T-helper 1 cell (primary cell): Measurements from ENCODE around the gene MDM1.

Experiments used
- DNase-seq, 5 donors: peaks; one replicate each; pipeline ENCODE4 v3.0.0-alpha.2; 2012 to 2020
- total RNA-seq, 4 donors: gene quantifications; one replicate each; lab custom pipeline; 2026; lab: John Stamatoyannopoulos, UW

MDM1 gene
- total RNA-seq: 18.4 to 32.1 (median 25.5) reads per million in 4 donors

GRCh38 chr12:68331869-68332727 lies at the start of gene MDM1:
Gene MDM1 (minus strand): TSS chr12:68332362. CDS start chr12:68332245, 117 bp downstream.
- peak; percentile 93 to 98 (median 93) for DNase-seq

DNA sequence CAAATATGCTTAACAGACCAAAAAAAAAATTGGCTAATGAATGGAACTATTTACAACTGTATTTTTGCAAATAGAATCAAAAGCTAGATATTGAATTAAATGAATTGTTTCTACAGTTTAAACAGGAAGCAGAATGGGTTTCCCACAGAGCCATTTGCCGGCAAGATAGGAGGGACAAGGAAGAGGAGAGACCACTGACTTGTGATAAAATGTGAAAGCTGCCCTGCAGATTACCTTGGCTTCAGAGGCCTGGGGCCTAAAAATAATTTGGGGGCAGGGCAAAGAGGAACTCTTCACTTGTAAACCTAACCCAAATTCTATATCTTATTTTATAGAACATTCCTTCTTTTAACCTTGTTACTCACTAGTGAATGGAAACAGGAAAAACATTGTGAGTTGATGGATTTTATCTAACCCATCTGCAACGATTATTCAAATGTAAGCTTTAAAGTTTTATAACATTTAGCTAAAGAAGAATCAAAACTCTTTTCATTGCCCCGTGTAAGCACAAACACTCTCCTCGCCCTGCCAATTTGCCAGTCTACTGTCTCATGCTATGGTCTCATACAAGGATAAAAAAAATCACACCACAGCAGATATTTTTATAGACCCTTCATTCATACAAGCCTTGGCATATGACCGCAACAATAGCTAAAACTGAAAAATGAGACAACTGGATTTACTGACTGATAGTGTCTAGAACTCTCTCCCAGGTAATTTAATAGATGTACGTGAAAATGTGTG lies 49.5 kb upstream of the MDM1 start:
- no peak for DNase-seq

GRCh38 chr12:68378872-68379606 lies 46.9 kb upstream of the MDM1 start:
- DNase-seq: no peak

GRCh38 chr12:68377881-68378280 lies 45.7 kb upstream of the MDM1 start:
- no peak for DNase-seq

GRCh38 chr12:68376901-68377300 lies 44.7 kb upstream of the MDM1 start:
- DNase-seq: no peak

GRCh38 chr12:68375756-68376695 lies 43.9 kb upstream of the MDM1 start:
- no peak for DNase-seq

DNA sequence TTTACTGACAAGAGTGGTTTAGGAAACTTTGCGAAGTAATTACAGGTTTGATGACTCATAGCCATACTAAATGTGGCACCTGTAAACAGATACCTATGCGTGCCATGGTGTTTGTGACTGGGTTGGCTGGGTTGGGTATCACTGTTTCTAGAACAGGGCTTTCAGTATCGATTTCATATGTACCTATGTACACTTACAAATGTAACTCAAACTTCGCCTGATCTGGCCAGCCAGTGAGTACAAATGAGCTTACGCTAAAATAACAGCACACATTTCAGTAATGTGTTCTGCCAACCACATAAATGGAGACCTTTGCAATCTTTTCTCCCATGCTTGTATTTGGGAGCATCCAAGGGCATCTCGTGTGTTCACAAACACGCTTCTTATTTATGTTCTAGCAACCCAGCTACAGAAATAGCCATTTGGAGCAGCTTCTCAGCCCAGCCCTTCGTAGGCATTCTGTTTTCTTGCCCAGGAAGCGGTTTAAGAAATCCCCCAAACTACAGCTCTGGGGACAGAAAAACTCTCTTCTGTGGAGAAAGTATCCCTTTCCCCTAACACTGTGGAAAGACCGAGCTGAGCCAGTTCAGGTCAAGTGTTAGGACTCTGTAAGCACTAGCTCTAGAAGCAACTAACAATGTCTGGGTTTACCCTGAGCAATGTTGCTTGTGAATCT lies 42.3 kb upstream of the MDM1 start:
- DNase-seq: peak in 4 of 5 donors; percentile 20 to 96 (median 27)

DNA sequence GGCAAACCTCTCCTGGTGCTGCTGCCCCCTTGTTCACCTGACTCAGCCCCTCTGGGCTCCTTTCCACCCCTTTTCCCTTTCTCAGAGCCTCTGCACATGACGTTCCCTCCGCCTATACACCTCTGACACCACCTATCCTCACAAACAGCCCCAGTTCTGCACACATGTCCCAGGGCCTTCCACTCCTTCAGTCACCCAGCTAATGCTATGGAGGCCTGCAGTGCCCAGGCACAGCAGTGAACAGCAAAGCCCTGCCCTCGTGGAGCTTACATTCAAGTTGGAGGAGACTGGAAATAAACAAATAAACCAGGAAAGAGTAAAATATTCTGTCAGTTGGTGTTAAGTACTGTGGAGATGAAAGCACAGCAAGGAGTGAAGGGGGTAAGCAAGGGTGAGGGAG lies 38.5 kb upstream of the MDM1 start:
- no peak for DNase-seq

- DNase-seq: no peak
Observed at GRCh38 chr12:68370006-68370590, 37.9 kb upstream of the MDM1 start.

DNA sequence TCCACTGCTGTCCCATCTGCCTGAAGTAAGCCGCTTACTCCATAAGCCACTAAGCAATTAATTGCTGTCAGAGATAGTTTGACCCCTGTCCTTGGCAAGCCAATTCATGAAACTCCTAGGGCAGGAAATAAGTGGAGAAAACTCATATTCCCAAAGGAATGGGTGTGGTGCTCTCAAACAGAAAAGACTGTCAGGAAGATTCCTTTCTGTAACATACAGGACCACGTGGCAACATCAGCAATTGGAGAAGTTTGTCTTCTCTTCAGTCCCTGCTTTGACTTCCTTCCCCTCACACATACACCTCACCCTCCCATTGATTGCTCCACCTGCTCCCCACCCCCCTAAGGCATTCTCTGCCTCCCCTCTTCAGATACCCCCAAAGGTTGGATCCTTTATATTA lies 36.2 kb upstream of the MDM1 start:
- no peak for DNase-seq

GRCh38 chr12:68367903-68368302 lies 35.7 kb upstream of the MDM1 start:
- peak in 1 of 5 donors; percentile 42 for DNase-seq

- peak in 1 of 5 donors; percentile 51 for DNase-seq
Observed at GRCh38 chr12:68367116-68367515, 35.0 kb upstream of the MDM1 start.

DNA sequence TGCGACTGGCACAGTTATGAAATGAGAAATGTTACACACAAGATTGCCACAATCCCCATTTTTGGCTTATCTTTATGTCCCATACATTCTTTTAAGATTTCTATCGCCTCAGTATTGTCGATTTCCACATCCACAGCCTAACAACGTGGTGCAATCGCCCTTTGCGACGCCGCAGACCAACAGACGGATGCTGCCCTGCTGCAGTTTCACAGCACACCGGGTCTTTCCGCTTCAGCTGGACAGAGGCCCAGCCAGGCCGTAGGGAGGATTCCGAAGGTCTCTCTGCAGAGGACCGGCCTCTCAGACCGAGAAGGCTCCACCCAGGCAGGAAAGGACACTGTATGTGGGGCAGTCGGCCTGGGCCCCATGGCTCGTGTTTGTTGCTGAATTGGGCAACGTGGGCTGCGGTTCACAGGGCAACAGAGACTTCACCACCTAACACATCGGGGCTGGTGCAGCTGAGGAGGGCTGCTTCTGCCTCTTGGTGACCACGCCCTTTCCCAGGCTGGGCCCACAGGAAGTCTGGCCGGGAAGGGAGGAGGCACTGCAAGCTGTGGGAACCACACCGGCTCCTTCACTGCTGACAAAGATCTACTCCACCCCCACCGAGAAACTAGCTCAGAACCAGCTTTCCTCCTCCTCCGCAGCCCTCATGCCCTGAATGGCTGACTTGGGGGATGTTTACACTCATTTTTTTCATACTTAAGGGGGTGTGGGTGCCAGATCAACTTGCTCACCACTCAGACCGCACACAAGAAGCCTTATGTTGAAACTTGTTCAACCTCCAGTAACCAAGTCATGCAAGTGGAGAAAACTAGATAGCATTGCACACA lies 32.9 kb upstream of the MDM1 start:
- DNase-seq: peak; percentile 51 to 99 (median 67)

- DNase-seq: no peak
Observed at GRCh38 chr12:68364328-68364727, 32.2 kb upstream of the MDM1 start.

- no peak for DNase-seq
Observed at GRCh38 chr12:68361953-68362352, 29.8 kb upstream of the MDM1 start.

- no peak for DNase-seq
Observed at GRCh38 chr12:68359674-68360073, 27.5 kb upstream of the MDM1 start.

GRCh38 chr12:68358532-68359485 lies 26.6 kb upstream of the MDM1 start:
- peak in 4 of 5 donors; percentile 30 to 82 (median 40) for DNase-seq

- DNase-seq: no peak
Observed at GRCh38 chr12:68356986-68357385, 24.8 kb upstream of the MDM1 start.
